SH-SY5Y (cell line): ENCODE data around the gene EFHD2.

ENCODE experiments used
- GATA2 ChIP-seq: IDR thresholded peaks from 2 replicates; pipeline ENCODE4 v1.6.1; 2011; ENCODE audit warnings: mild to moderate bottlenecking, low read depth, low read length
- GATA3 ChIP-seq: IDR thresholded peaks from 2 replicates; pipeline ENCODE4 v1.6.1; 2011; ENCODE audit warnings: low read depth, mild to moderate bottlenecking, low read length, moderate library complexity

DNA sequence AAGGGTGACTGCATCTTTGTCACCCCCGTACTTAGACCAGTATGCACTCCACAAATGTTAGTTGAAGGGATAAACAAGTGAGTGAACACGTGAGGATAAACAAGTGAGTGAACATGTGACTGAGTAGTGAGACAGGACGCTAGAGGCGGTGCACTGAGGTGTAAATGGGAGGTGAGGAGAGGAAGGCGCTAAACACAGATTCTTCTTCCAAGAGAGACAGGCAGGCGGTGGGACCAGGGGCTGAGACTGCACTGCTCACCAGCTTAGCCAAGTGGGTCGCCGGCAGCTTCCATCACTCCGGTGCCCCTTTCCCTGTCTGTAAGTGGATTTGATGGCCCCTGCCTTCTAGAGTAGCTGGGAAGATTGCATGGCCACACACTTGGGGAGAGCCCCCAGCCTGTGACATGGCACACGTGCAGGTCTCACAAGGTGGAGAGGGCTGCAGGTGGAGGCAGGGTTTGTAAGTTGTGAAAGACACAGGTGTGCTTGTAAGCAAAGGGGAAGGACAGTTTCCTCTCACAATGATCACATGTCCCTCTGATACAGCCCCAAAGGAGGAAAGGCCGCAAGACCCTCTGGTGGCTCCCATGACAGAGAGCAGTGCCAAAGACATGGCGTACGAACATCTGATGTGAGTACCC is 47.5 kb upstream of the EFHD2 start:
- TF ChIP-seq GATA2 (no peak), GATA3 (no peak)
